HG03108 (cell line): ENCODE results near the gene GYG2.
"Not testable (repeated sequence)": the region's sequence is repeated elsewhere in the genome, so short reads cannot be mapped to it uniquely, and the experiment has no call there.

Experiments used
- ATAC-seq: cut with Tn5 transposase; IDR thresholded peaks from one replicate; pipeline ENCODE4 v1.9.1; 2021; ENCODE audit warnings: moderate library complexity; ENCODE audit not compliant: unreplicated experiment

Gene GYG2

GRCh38 chrX:2812161-2812907 lies 16.4 kb upstream of the GYG2 start:
- not testable (repeated sequence) for ATAC-seq

GRCh38 chrX:2817036-2817435 lies 11.7 kb upstream of the GYG2 start:
- ATAC-seq = no peak

GRCh38 chrX:2819345-2820135 lies 9.2 kb upstream of the GYG2 start:
- no peak for ATAC-seq

- ATAC-seq = no peak
These were observed 8.5 kb upstream of the GYG2 start for GRCh38 chrX:2820136-2820771.

- no peak for ATAC-seq
These were observed 4.8 kb upstream of the GYG2 start for GRCh38 chrX:2823795-2824386.

GRCh38 chrX:2824886-2825285 lies 3.8 kb upstream of the GYG2 start:
- no peak for ATAC-seq

GRCh38 chrX:2828959-2829411 lies 255 bp downstream of the GYG2 start:
- no peak for ATAC-seq

- ATAC-seq = no peak
These were observed 928 bp downstream of the GYG2 start for GRCh38 chrX:2829469-2830246.

- no peak for ATAC-seq
These were observed 2.9 kb downstream of the GYG2 start for GRCh38 chrX:2831471-2832228.

GRCh38 chrX:2837961-2838360 lies 9.2 kb downstream of the GYG2 start:
- no peak for ATAC-seq

GRCh38 chrX:2840961-2841360 lies 12.2 kb downstream of the GYG2 start:
- ATAC-seq = no peak

GRCh38 chrX:2841537-2841936 lies 12.8 kb downstream of the GYG2 start:
- ATAC-seq = no peak

- ATAC-seq = no peak
These were observed 18.3 kb downstream of the GYG2 start for GRCh38 chrX:2846992-2847391.

GRCh38 chrX:2848871-2849301 lies 20.2 kb downstream of the GYG2 start:
- no peak for ATAC-seq

GRCh38 chrX:2854918-2855317 lies 26.2 kb downstream of the GYG2 start:
- no peak for ATAC-seq

- ATAC-seq = no peak
These were observed 27.0 kb downstream of the GYG2 start for GRCh38 chrX:2855761-2856160.

- no peak for ATAC-seq
These were observed 28.8 kb downstream of the GYG2 start for GRCh38 chrX:2857566-2857965.

GRCh38 chrX:2859197-2859797 lies 30.6 kb downstream of the GYG2 start:
- ATAC-seq = no peak

GRCh38 chrX:2862404-2862803 lies 33.7 kb downstream of the GYG2 start:
- no peak for ATAC-seq
